Heart right ventricle (tissue), 16 donors: ENCODE data around the gene GPR15LG. TPM values are rescaled to one million over a fixed set of nuclear protein-coding genes. Genes with fewer than 3 reads are reported as not detected.

Experiments used
- ATAC-seq, 8 donors: fragments of 200-7000 bp; cut with Tn5 transposase; one replicate each; pipeline ENCODE4 v1.9.1; 2020; ENCODE audit warnings: mild to moderate bottlenecking in 8 of 8, moderate library complexity in 8 of 8, moderate number of reproducible peaks in 1 of 8
- DNase-seq, 2 donors: peaks; one replicate each; pipeline ENCODE4 v3.0.0-alpha.2; 2020
- H3K27ac ChIP-seq, 10 donors: fragments of 200-600 bp; sonication (generic) in 2 of 10; one replicate each; pipeline versions ENCODE4 v1.5.0 to v1.8.0; 2020 to 2022; ENCODE audit warnings: mild to moderate bottlenecking in 3 of 10
- H3K27me3 ChIP-seq, 7 donors: fragments of 200-600 bp; one replicate each; pipeline ENCODE4 v1.8.0; 2021 to 2022; ENCODE audit warnings: mild to moderate bottlenecking in 2 of 7
- H3K36me3 ChIP-seq, 9 donors: fragments of 200-600 bp; sonication (generic) in 1 of 9; one replicate each; pipeline versions ENCODE4 v1.5.0 to v1.8.0; 2020 to 2022; ENCODE audit warnings: mild to moderate bottlenecking in 2 of 9
- H3K4me1 ChIP-seq, 9 donors: fragments of 200-600 bp; sonication (generic) in 1 of 9; one replicate each; pipeline versions ENCODE4 v1.5.0 to v1.8.0; 2020 to 2022; ENCODE audit warnings: mild to moderate bottlenecking in 4 of 9
- H3K4me3 ChIP-seq, 10 donors: fragments of 200-600 bp; sonication (generic) in 2 of 10; one replicate each; pipeline versions ENCODE4 v1.5.0 to v1.8.0; 2020 to 2022; ENCODE audit warnings: mild to moderate bottlenecking in 7 of 10, moderate library complexity in 2 of 10
- H3K9me3 ChIP-seq, 11 donors: fragments of 200-600 bp in 10 of 11; sonication (generic) in 2 of 11; one replicate each; pipeline versions ENCODE4 v1.5.0 to v1.8.0; 2013 to 2022; ENCODE audit warnings: mild to moderate bottlenecking in 2 of 11, control low read depth in 1 of 11, moderate library complexity in 1 of 11
- CTCF ChIP-seq, 9 donors: fragments of 200-600 bp; sonication (generic) in 2 of 9; IDR thresholded peaks; one replicate each; pipeline versions ENCODE4 v1.5.0 to v1.8.0; 2021 to 2022; ENCODE audit warnings: antibody characterized with exemption in 9 of 9, mild to moderate bottlenecking in 5 of 9, moderate library complexity in 1 of 9
- WGBS, 2 donors: extraction: QIAGEN DNeasy Blood & Tissue Kit; methylation state at CpG; one replicate each; pipeline ENCODE4 v1.1.7; 2013; ENCODE audit warnings: inconsistent platforms in 1 of 2; 5-methylcytosine and 5-hydroxymethylcytosine counted together
- intact Hi-C, 10 donors: fragments of 100-400 bp; cut with DNase I; formaldehyde crosslinking; loops; one replicate each; pipeline versions ENCODE4 v1.11.1 to v1.14.2; 2022
- polyA plus RNA-seq, 2 donors: library from polyadenylated mRNA; stranded (reverse); fragments of 200-250 nt; gene quantifications; one replicate each; pipeline ENCODE4 v1.2.3, GENCODE V29; 2013
- total RNA-seq, 10 donors: library from RNA; stranded (reverse); fragmentation: NEBNext Ultra II Directional in 3 of 10; extraction: Animal tissue kit (Norgen Biotek cat#: 25700) in 3 of 10; gene quantifications; one replicate each; pipeline versions ENCODE4 v1.2.1 to v1.2.4, GENCODE V29; 2021 to 2023
- donor health status: Arrhythmogenic right ventricular cardiomyopathy.
- donor health status: ischemic (EF 13 %, LVEDD 7.1; RV severe dilation, severe dysfunction).
- donor health status: healthy with polysubstance abuse.
- donor health status: DM: no; HTN: yes; CAD: no.
- donor health status: DM: no; HTN: no; CAD: no.
- donor health status: ischemic (EF 25% LVEDD 6.9; RV normal size, moderate dysfunction).
- donor health status: ischemic (EF 25% LVEDD 5.7; RV mildly dilated, moderate dysfunction).
- donor health status: healthy.
- donor health status: DM: yes; HTN: yes; CAD: no.
- donor health status: Ischemic cardiomyopathy.
- donor health status: ischemic (EF 35%, LVEDD 5.7; RV mildly dilated, moderate dysfunction).
- donor health status: nonischemic (EF 11% LVEDD 7.7; RV severe dilation, severe dysfunction).
- donor health status: DM: yes; HTN: yes; CAD: no.
- donor health status: PGD.
- donor health status: ischemic (EF 29% LVEDD 5.4; RV normal size, mild dysfunction).
- donor health status: nonischemic (EF 23%, LVEDD 6.1; RV moderate dilation, normal function).

GPR15LG gene
- total and polyA plus RNA-seq, 12 donors = not detected

- ATAC-seq (no peak), DNase-seq (no peak)
- H3K9me3 ChIP-seq = no peaks in the 10 kb centered on the region
- H3K27ac ChIP-seq = no peak overlapping the region
- TF ChIP-seq CTCF (IDR thresholded peaks at IDR 0.05) = no peak
- intact Hi-C loops = no loop called here
- H3K36me3 ChIP-seq = no peaks in the 10 kb centered on the region
- H3K4me1 ChIP-seq = peaks cover 4 to 28% (median 12%) of the 10 kb centered on the region in 9 donors
- H3K4me3 ChIP-seq = no peak overlapping the region
- H3K27me3 ChIP-seq = peaks cover 10 to 44% (median 37%) of the 10 kb centered on the region in 7 donors
- WGBS, 2 donors = 72 to 75% methylated on average over 5 of the region's 5 CpGs
Measured at GRCh38 chr10:84197643-84198042, 24.0 kb downstream of the GPR15LG start.

GRCh38 chr10:84198206-84198915 lies 24.8 kb downstream of the GPR15LG start:
- intact Hi-C loops = no loop called here
- no peak overlapping the region for H3K4me3 ChIP-seq

GRCh38 chr10:84200537-84201243 lies 27.1 kb downstream of the GPR15LG start:
- ATAC-seq = no peak

More at GRCh38 chr10:84198206-84198915, 24.8 kb downstream of the GPR15LG start:
- H3K4me1 ChIP-seq = peaks cover 4 to 28% (median 12%) of the 10 kb centered on the region in 9 donors
- H3K27ac ChIP-seq = no peak overlapping the region
- peaks cover 10 to 36% (median 30%) of the 10 kb centered on the region in 7 donors for H3K27me3 ChIP-seq
- H3K36me3 ChIP-seq = no peaks in the 10 kb centered on the region
- 80 to 88% methylated on average over 7 of the region's 7 CpGs for WGBS, 2 donors
- DNase-seq (no peak), ATAC-seq (no peak)
- no peaks in the 10 kb centered on the region for H3K9me3 ChIP-seq
- no peak for TF ChIP-seq CTCF (IDR thresholded peaks at IDR 0.05)

More at GRCh38 chr10:84200537-84201243, 27.1 kb downstream of the GPR15LG start:
- Histone ChIP-seq H3K4me3 (no peak overlapping the region), H3K4me1 (peaks cover 0 to 11% (median 0%) of the 10 kb centered on the region in 9 donors), H3K27ac (no peak overlapping the region), H3K9me3 (no peaks in the 10 kb centered on the region), H3K36me3 (no peaks in the 10 kb centered on the region), H3K27me3 (peaks cover 0 to 15% (median 7%) of the 10 kb centered on the region in 7 donors)
- DNase-seq = no peak
- intact Hi-C loops = loop anchor here in 3 of 10 donors (5.0 to 10.0 kb wide), 3 partner anchors 43 to 56 kb away; no protein-coding TSS in a partner anchor
- no peak for TF ChIP-seq CTCF (IDR thresholded peaks at IDR 0.05)
- 61 to 62% methylated on average over 11 of the region's 11 CpGs for WGBS, 2 donors
